ENCODE results near the gene WBP4.
A peak's percentile ranks its signal among the peaks of the same experiment; 100 is the strongest.
"Not testable (repeated sequence)": the region's sequence is repeated elsewhere in the genome, so short reads cannot be mapped to it uniquely, and the experiment has no call there.

Gene WBP4

DNA sequence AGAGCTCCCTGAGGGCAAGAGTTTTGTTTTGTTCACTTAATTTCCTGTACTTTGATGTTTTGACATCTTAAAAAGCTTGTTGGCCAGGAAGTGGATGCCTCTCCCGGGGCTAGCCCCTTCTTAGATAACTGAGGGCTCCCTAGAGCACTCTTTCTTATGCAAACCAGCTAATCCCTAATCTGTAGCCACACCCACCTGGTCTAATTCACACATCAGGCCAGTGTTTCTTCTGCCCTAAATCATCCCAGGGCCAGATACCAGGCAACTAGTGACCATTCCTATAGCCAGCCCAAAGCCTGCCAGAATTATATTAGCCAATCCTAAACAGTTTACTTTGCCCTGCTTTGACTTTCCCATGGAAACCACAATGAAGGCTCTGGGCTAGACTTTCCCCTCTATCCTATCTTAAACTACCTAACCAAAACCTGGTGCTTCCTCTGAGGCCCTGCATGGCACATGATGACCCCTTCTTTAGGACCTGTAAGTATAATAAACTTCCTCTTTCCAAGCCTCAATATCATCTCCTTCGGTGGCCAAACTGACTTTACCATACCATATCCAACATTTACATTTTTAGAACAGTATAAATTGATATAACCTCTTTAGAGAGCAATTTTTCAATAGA, 24.8 kb downstream of the WBP4 start:
- no peak for DNase-seq

DNA sequence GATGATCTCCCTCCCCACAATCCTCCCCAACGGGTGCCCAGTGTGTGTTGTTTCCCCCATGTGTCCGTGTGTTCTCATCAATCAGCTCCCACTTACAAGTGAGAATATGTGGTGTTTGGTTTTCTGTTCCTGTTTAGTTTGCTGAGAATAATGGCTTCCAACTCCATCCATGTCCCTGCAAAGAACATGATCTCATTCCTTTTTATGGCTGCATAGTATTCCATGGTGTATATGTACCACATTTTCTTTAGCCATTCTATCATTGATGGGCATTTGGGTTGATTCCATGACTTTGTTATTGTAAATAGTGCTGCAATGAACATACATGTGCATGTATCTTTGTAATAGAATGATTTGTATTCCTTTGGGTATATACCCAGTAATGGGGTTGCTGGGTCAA, 34.4 kb downstream of the WBP4 start:
- not testable (repeated sequence) for DNase-seq

DNA sequence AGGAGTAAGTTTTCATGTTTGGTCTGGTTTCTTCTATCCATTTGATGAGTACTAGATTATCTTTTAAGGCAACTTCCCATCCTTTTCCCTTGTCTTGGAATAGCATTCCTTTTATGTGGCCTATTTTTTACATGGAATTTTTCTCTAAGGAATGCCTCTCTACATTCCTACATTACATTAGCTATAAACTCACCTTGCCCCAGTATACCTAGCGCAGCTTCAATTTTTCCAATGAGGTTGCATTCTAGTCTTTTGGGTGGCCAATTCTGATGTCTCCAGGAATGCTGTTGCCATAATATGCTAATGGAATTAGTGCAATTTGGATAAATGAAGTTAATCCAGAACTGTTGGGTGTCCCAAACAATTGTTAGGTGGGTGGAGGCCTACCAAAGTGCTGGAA, 37.5 kb downstream of the WBP4 start:
- DNase-seq, result no peak

DNA sequence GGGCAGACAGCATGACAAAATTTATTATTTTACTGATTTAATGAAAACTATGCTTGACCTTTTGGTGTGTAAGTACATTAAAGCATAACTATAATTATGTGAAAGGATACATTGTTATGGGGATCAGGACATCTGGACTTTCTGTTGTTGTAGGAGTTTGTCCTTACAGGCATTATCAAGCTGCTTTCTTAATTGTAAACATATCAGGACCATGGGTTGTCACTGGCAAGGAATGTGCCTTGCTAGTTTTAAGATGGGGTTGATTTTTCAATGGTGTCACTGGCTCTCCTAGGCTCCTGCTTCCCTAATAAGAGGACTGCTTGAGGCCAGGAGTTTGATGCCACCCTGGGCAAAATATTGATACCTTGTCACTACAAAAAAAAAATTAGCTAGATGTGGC, 38.7 kb downstream of the WBP4 start:
- no peak for DNase-seq

DNA sequence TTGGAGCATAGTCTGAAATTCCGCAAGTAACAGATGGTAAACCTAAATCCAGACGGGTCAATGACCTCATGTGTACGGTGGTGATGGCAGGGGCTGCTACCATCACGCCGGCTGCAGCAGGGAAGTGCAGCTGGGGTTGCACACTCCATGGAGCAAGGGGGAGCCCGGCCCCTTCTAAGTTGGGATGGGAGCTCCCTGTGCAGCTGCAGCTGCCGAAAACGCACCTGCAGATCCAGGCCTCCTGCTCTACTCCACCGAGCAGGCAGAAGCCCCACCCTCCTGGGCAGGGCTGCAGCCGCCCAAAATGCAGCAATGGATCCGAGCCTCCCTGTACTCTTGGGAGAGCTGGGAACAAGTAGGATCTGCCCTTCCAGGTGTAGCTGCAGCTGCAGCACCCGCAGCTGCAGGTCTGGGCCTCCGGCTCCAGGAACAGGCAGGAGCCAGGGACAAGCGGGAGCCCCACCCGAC, 45.8 kb downstream of the WBP4 start:
- DNase-seq, result no peak

DNA sequence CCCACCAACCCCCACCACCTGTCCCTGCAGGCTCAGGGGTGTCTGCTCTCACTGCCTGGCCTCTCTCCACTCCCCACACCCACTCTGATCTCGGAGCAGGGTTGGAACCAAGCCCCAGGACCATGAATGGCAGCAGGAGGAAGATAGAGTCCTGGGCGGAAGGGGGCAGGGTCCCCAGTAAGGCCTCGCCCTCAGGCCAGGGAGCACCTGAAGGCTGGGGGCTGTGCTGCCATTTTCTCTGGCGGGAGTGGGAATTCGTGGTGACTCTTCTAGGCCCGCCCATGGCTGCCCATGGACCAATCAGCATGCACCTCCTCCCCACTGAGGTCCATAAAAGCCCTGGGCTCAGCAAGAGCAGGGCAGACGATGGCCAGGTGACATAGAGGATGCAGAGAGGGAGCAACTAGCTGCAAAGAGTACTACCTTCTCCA, 46.3 kb downstream of the WBP4 start:
- no peak for DNase-seq

DNA sequence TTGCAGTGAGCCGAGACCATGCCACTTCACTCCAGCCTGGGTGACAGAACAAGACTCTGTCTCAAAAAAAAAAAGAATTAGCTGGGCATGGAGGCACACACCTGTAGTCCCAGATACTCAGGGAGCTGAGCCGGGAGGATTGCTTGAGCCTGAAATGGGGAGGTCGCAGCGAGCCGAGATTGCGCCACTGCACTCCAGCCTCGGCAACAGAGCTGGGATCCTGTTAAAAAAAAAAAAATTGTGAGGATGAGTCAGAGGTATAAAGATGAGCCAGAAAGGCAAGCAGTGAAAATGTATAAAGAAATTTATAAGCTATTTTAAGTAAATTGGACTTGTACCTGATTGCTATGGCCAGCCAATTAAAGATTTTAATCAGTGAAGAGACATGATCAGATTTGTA, 50.1 kb downstream of the WBP4 start:
- DNase-seq, result no peak

DNA sequence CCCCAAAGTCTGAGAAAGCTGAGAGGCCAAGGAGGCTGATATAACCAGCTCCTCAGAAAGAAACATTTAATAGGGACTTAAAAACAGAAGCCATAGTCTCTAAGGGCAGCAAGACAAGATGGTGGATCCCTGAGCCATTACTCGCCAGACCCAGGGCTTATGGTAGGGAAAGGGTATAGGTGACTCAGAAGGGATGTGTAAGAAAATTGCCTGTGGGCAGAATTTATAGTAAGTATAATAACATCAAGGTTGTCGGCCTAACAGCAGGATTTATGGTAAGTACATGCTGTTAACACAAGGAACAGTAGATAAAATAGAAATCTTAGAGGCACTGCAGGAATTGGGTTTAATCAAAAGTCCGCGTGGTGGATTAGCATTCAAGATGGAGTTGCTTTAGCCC, 56.6 kb downstream of the WBP4 start:
- no peak for DNase-seq

DNA sequence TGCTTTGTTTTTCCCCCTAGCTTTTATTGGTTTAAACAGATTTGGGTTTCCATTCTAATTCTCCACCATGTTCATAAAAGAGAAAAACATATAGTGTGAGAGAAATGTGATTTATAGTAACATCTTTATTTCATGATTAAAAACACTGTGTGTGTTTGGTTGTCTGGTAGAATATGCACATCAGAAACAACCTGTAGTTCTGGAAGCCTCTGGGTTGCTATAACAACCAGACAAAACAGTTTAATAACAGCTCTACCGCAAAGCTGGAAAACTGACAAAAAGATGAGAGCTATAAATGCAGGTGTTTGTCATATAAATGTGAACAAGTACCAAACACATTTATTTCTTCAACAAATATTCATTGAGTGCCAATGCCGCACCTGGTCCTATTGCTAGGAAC, 61.5 kb downstream of the WBP4 start:
- DNase-seq, result no peak

DNA sequence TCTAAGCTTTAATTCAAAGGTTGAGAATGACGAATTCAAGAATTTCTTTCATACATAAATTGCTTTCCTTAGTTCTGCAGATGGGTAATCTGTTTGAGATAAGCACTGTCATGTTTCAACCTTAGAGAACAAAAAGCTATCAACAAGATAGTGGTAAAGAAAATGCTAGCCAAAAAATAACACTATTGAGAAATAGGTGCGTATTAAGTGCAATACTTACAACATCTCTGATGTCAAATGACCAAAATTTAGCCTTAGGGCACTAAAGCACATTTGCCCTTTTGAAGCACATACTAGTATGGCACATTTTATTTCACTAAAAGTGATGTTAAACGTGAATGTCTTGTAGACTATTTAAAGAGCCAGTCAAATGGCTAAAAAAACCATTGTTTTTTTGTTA, 66.4 kb downstream of the WBP4 start:
- DNase-seq, result no peak

DNA sequence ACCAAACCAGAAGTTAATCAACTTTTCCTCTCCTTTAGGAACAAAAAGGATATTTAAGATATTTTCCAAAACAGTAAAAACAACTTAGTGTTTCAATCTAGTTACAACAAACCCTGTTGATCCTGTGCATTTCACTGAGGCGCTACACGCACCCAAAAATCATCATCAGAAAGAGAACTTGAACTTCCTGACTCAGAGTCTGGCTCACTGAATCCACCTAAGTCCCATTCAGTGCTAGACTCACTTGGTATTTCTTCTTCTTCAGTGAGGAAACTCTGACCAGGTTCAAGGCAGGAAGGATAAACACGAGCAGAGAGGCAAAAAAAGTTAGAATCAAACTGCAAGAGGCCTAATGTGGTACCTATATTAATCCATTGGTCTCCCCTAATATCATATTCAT, 69.0 kb downstream of the WBP4 start:
- no peak for DNase-seq

DNA sequence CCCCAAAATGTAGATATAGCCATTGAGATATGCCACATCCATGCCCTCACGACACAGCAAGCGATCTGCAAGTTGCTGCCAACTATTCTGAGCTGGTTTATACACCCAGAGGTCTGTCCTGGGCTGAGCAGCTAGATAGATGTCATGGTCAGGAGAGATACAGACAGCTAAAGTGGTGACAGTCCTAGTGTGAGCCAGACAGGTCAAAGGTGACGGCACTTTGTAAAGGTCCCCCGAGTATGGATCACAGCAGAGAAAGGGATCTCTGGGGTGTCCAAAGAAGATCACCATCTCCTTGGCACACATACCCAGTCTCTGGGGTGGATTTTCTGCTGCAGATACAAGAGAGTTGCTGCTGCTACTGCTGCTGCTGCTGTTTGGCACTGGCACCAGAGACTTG, 69.9 kb downstream of the WBP4 start:
- DNase-seq, result not testable (repeated sequence)

DNA sequence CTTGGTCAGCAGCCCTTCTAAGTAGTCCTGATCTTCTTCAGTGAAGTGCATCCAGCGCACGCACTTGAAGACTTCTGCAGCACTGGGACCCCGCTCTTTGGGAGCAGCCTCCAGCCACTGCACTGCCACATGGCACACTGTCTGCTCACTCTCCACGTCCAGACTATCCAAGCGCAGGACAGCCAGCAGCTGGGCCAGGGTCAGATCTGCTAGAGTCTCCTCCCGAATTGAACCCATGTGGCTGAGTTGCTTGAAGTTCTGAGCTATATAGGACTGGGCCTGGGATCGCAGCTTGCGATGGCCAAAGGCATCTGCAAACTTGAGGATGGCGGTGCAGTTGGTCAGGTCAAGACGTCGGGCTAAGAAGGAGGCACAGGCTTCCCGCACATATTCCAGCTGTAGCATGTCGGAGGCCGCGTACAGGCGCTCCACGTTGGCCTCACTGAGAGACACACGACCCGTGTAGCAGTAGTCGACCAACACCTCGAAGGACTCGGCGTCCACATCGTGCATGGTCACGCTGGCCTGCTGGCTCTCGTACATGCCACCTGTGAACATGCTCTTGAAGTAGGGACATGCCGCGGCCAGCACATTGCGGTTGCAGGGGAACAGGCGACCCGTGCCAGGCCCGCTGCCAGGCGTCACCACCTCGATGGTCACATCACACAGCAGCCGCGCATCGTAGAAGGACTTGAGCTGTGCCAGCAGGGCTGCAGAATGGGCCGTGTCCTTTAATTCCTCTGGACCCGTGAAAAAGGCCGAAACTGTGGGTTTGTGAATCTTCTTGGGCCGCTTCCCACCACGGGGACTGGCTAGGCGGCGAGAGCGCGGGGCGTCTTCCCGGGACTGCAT, 70.6 kb downstream of the WBP4 start:
- DNase-seq, result not testable (repeated sequence)

DNA sequence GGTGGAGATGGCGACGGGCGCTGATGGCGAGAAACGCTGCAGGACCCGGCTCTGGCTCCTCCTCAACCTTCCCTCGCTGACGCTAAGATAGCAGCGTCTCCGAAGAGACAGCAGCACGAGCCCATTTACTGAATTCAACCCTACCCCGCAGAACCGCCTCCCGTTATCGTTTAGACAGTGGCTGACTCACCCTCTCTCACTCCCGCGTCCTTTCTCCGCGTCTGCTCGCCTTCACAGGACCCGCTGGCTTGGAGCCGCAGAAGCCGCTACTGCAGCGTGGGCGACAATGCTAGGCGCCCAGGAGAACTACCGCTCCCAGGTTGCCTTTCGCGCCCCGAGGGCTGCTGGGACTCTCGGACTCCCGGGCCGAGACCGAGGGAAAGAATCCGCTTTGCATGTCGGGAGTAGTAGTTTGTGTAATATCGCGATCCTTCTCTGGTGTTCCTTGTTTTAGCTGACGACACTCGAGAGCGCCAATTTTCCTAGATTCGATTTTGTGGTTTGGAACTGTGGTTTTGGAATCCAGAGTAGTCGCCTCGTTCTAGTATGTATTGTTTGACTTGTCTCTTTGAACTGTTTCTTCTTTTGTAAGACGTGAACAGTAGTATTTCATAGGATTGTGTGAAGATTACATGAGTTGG, 71.3 kb downstream of the WBP4 start, which contains the start of gene KBTBD6:
Gene KBTBD6, minus strand, starts transcription at position 291 of the 641 bp plus-strand sequence. CDS start 291 bp downstream, outside the sequence.
- DNase-seq, result peak; percentile 99

All from inflammatory macrophage (primary cell).